Erythroblast (primary cell): Measurements from ENCODE around the gene HLA-E.
"Not testable (repeated sequence)": the region's sequence is repeated elsewhere in the genome, so short reads cannot be mapped to it uniquely, and the experiment has no call there.

Source experiments
- DNase-seq, 2 experiments: peaks; one replicate each; lab custom pipeline; 2025; lab: John Stamatoyannopoulos, UW
- GATA1 ChIP-seq: IDR thresholded peaks from 2 replicates; pipeline ENCODE4 v1.6.1; 2011; ENCODE audit warnings: low read depth, mild to moderate bottlenecking, control low read depth, low read length, moderate library complexity
- POLR2A ChIP-seq: IDR thresholded peaks from 2 replicates; pipeline ENCODE4 v1.6.1; 2011; ENCODE audit warnings: mild to moderate bottlenecking, low read length

Gene HLA-E

GRCh38 chr6:30490026-30490876 lies 942 bp downstream of the HLA-E start:
- TF ChIP-seq POLR2A = no peak
- no peak for TF ChIP-seq GATA1
- peak; percentile 76 to 84 for DNase-seq

GRCh38 chr6:30491291-30491953 lies 2.1 kb downstream of the HLA-E start:
- not testable (repeated sequence) for DNase-seq

- no peak for DNase-seq
- TF ChIP-seq POLR2A = no peak
- TF ChIP-seq GATA1 = no peak
Measured at GRCh38 chr6:30491991-30492952, 3.0 kb downstream of the HLA-E start.

GRCh38 chr6:30493643-30494250 lies 4.4 kb downstream of the HLA-E start:
- TF ChIP-seq POLR2A (peak; percentile 16), GATA1 (no peak)
- DNase-seq = peak in 1 of 2 experiments; percentile 10

- no peak for DNase-seq
- TF ChIP-seq POLR2A (no peak), GATA1 (no peak)
Measured at GRCh38 chr6:30494291-30494861, 5.1 kb downstream of the HLA-E start.

- not testable (repeated sequence) for DNase-seq
Measured at GRCh38 chr6:30495060-30495459, 5.8 kb downstream of the HLA-E start.

- TF ChIP-seq POLR2A (no peak), GATA1 (no peak)
- DNase-seq = no peak
Measured at GRCh38 chr6:30495993-30496392, 6.7 kb downstream of the HLA-E start.

- not testable (repeated sequence) for DNase-seq
Measured at GRCh38 chr6:30497261-30497599, 7.9 kb downstream of the HLA-E start.

GRCh38 chr6:30497714-30498113 lies 8.4 kb downstream of the HLA-E start:
- TF ChIP-seq POLR2A (no peak), GATA1 (no peak)
- no peak for DNase-seq

- DNase-seq = not testable (repeated sequence)
Measured at GRCh38 chr6:30498705-30499104, 9.4 kb downstream of the HLA-E start.

GRCh38 chr6:30500421-30501355 lies 11.4 kb downstream of the HLA-E start:
- no peak for DNase-seq
- no peak for TF ChIP-seq POLR2A

- TF ChIP-seq POLR2A (no peak), GATA1 (no peak)
Measured at GRCh38 chr6:30507849-30508827, 18.8 kb downstream of the HLA-E start.

More at GRCh38 chr6:30507849-30508827, 18.8 kb downstream of the HLA-E start:
- DNase-seq = no peak
